HG03095 (cell line): ENCODE results near the gene PRKAG2.
"Not testable (repeated sequence)": the region's sequence is repeated elsewhere in the genome, so short reads cannot be mapped to it uniquely, and the experiment has no call there.

Source experiments
- ATAC-seq: cut with Tn5 transposase; IDR thresholded peaks from one replicate; pipeline ENCODE4 v1.9.1; 2021; ENCODE audit warnings: moderate library complexity; ENCODE audit not compliant: unreplicated experiment

PRKAG2 gene

DNA sequence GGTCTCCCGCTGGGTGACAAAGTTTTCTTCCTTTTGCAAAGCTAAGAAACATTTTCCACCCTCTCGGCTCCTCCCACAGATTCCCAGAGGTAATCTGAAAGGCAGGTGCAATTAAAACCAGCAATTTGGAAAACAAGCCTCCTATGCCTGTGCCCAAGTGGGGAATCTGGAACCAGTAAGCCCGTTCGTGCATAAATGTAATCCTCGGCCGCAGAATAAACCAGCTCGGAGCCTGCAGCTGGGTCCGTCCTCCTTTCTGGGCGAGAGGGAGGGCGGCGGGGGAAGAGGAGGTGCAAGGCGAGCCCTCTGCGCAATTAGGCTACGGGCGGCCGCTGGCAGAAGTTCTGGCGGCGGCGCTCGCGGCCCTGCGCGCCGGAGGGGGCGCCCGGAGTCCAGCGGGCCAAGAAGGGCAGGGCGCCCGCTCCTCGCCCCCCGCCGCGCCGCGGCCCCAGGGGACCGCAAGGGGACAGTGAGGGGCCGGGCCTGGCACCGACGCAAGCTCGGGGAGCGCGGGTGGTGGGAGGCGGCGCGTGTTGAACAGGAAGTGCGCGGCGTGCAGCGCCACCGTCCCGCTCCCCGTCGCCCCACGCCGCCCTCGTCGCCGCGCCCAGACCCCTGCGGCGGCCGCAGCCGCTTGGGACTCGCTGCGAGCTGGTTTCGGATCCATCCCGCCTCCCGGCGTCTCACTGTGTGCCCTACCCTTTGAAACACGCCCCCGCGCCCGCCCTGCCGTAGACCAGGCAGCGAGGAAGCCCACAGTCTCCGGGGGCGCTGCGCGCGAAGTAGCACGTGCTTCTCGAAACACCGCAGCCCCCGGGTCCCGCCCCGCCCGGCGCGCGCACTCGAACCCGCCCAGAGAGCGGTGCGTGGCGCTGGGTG lies at the start of gene PRKAG2:
Gene PRKAG2, minus strand, starts transcription at position 217 of the 879 bp plus-strand sequence. CDS start 495 bp downstream, outside the sequence.
- ATAC-seq = peak; percentile 50

DNA sequence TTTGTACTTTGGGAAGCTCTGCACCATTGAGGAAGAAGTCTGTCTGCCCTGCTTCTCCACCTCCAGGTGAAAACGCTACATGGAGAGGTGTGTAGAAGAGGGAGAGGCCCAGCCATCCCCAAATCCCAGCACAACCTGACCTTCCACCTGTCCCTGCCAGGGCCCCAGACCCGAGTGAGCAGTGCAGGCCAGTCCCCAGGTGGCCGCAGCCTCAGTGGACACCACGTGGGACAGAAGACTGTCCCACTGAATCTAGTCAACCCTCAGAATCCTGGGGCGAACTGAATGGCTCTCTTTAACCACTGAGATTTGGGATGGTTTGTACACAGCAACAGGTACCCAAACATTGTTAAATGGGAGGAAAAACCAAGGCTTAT lies 49.4 kb upstream of the PRKAG2 start:
- ATAC-seq = no peak

DNA sequence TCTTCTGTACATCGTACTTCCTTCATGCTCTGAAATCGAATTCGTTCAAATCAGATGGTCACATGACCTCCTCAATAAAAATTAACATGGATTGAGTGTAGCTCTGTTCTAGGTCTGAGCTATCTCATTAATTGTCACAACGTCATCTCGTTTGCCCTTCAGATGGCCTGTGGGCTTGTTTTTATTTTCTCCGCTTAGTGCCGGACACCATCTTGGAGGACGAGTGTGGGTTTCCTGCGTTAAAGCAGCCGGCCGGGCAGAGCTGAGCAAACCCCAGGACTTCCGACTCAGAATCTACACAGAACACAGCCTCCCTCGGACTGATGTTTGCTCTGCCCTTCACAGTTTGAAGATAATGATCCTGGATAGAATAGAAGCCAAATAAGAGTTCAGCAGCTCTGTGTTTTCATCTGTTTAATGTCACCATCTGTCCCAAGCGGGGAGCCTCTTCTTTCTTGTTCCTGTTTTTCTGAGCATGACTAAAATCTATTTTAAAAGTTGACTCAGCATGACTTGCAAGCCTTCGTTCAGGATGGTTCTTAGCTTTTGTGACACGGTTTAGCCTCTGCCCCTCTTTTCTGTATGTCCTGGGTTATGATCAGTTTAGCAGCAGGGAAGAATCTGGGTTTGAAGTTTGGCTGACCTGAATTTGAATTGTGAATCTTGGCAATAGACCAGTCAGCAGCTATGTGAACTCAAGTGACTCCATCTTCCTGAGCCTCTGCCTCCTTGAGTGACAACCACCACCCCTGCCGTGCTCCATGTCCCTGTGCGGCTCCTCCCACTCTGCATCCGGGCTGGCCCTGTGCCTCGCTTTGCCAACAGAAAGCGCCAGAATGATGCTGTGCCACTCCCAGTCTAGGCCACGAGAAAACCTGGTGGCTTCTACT lies 48.8 kb upstream of the PRKAG2 start:
- ATAC-seq = peak; percentile 64

DNA sequence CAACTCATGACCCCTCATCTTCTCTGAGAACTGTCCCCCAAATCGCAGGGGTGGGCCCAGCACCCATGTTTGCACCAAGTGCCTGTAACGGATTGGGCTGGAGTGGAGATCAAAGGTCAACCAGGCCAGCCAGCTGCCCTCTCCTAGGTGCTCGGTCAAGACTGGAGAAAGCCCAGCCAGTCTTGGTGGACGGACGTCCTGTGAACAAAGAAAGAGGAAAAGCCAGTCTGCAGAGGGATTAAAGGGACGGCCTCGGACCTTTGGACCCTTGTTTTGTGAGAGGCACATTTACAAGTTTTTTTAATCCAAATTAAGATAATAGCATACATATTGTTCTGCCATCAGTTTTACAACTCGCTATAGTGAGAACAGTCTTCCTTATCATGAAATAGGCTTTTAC lies 47.6 kb upstream of the PRKAG2 start:
- ATAC-seq = no peak

DNA sequence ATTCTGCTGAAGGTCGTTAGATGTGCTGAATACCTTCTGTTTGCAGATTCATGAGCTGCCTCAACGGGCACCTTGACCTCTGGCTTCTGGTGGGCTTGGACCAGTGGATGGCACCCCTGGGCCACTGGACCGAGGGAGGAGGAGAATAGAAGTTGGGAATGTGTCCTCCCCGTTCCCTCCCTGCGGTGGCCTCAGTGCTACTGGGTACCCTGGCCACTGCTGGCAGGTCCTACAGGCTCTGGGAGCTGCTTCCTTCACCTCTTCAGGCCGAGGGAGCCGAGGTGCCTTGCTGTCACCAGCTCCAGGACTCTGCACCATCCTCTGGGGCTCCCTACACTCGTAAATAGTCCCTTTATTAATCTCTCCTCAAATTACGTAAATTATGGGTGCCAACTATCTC lies 47.1 kb upstream of the PRKAG2 start:
- ATAC-seq = no peak

DNA sequence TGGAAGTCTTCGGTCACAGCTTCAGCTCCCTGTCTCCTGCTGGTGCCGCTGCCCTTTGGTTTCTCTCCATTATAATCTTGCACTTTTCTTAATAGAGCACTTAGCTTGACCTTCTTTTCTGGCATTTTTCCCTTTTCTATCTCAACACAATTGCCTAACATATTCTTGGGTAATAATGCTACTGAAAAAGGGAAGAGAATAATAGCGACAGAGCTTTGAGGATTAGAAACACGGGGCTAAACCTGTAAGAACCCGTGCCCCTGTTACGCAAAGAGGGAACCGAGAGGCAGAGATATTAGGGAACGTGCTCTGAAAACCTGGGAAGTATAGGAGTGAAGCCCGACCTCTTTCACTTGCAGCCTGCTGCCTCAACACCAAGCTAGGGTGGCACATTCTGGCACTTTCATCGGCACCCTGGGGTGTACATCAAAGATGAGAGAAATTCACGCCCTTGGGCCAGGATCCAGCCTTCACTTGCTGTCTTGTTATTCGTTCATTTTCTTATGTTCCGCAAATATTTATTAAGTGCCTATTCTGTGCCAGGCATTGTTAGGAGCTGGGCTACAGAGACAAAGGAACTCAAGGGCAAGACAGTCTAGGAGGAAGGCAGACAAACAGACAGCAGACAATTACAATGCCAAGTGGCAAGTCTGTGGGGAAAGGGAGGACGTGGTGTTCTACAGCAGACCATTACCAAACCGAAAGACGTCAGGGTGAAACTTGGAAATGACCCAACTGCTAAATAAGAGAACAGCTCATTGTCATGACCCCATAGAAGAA lies 46.4 kb upstream of the PRKAG2 start:
- ATAC-seq = no peak

DNA sequence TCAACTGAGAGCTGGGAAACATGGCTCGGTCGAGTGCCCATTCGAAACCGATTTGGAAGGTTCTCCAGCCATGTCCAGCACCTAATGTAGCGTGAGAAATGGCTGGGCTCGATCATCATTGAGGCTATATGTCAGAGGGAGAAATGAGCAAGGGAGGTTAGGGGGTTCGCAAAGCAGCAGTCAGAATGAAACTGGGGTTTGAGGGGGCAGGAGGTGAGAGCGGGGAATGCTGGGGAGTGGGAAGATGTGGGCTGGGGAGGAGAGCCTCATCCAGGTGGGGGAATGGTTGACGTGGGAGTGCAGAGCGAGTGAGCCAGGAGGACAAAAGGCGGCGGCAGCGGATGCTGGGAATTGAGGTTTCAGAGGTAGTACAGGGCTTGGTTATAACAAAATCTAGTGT lies 44.5 kb upstream of the PRKAG2 start:
- ATAC-seq = no peak

DNA sequence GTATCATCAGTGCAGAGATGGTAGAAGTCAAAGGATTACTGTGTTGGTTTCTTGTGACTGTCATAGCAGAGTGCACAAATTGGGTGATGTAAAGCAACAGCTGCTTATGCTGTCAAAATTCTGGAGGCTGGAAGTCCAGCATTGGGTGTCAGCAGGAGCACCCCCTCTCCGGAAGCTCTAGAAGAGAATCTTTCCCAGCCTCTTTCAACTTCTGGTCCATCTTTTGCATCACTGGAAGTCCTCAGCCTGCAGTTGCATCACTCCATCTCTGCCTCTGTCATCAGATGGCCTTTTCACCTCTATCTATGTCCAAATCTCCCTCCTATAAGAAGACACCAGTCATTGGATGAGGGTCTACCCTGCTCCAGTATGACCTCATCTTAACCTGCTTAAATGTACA lies 43.6 kb upstream of the PRKAG2 start:
- ATAC-seq = no peak

DNA sequence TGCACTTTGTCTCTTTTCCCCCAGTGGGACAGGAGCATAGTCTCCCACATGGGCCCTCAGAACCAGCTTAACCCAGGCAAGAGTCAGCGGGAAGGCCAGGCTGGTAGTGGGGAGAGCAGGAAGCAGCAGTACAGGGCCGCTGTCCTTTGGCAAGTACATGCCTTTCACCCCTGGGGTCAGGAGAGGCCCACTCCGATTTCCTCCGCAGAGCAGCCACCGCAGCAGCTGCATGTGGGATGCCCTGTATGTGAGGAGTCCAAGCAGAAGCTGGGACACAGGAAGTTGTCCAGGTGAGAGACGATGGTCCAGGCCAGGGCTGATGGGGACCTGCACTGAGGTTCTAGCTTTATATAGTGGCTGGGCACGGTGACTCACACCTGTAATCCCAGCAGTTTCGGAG lies 42.7 kb upstream of the PRKAG2 start:
- no peak for ATAC-seq

DNA sequence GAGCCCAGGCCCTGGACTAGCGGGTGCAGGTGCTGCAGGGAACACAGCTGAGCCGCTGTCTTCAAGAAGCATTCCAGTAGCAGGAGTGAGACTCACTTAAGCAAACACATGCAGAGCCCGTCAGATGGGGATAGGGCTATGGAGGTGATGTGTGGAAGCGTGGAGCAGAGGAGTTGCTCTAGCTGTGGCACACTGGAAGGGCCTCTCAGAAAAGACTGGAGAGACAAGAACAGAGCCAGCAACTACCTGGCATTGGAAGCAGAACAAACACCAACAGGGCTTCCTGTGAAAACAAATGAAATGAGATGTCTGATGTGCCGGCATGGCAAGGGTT lies 41.6 kb upstream of the PRKAG2 start:
- no peak for ATAC-seq

DNA sequence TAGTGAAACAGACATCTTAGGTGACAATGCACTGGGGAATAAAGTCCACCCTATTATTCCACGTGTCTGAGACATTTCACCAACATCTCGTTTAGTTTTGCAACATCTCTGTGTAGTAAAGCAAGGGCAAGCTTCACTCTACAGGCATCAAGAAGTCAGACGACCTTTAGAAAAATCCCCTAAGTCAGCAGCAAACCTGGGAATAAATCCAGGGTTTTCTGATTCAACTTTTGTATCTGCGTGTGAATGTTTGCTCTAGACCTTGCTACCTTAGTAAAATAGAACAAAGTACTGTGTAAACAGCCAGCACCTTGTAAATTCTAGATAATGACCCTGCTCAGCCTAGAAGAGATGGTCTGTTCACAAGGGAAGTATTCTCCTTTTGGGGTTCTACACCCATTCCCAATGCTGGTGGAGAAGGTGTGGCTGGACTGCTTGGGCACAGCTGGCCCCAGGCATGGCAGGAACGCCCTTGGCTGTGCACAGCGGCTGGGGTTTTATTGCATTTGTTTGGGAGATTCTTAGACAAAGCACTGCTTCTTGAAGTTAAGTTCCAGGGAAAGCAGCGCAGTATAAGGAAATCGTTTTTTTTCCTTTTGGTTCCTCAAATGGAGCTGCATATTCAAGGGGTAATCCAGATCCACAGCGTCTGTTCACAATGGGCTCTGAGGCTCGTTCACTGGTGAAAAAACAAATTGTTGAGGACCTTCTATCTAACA lies 41.0 kb upstream of the PRKAG2 start:
- no peak for ATAC-seq

DNA sequence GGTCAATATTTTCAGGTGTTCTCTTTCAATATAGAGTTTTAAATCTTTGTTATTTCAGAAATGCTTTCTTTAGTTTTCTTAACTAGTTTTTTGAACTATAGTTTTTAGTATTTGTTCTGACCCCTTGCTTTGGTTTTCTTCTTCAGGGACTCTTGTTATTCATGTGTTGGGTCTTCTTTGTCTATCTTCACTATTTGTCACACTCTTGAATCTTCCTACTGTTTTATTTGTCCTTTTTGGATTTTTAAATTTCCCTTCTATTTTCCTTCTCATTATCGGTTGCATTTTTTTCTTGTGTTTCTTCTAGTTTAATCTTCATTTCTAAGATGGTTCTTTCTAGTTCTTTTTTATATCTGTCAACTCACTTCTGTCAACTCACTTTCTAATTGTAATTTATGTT lies 37.1 kb upstream of the PRKAG2 start:
- ATAC-seq = no peak

DNA sequence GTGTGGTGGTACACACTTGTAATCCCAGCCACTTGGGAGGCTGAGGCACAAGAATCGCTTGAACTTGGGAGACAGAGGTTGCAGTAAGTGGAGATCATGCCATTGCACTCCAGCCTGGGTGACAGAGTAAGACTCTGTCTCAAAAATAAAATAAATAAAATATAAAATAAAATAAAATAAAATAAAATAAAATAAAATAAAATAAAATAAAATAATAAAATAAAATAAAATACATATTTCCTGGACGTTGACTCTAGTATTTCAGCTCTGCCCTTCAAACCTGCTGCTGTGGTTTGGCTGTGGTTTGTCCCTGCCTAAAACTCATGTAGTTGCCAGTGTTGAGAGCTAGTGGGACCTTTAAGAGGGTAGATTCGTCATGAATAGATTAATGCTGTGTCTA lies 33.7 kb upstream of the PRKAG2 start:
- ATAC-seq = not testable (repeated sequence)

DNA sequence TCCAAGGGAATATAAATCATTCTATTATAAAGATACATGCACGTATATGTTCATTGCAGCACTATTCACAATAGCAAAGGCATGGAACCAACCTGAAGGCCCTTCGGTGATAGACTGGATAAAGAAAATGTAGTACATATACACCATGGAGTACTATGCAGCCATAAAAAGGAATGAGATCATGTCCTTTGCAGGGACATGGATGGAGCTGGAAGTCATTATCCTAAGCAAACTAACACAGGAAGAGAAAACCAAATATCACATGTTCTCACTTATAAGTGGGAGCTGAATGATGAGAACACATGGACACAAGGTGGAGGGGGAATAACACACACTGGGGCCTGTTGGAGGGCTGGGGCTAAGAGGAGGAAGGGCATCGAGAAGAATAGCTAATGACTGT lies 30.2 kb upstream of the PRKAG2 start:
- ATAC-seq = not testable (repeated sequence)

DNA sequence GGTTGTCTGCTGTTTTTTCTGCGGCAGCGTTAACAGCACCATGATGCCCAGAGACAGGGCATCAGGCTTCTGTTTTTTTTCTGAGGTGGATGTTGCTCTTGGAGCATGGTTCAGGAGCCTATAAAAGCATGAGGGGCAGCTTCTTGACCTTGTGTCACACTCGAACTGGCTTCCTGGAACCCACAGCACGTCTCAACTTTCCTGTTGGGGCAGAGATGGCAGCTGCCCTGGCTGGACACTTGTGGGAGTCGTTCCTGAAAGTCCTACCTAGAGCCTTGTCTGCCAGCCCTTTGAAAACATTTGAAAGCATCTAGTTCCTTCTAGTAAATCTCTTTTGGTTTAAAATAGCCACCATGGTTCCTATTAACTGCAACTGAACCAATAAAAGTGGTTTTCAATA lies 28.9 kb upstream of the PRKAG2 start:
- no peak for ATAC-seq

DNA sequence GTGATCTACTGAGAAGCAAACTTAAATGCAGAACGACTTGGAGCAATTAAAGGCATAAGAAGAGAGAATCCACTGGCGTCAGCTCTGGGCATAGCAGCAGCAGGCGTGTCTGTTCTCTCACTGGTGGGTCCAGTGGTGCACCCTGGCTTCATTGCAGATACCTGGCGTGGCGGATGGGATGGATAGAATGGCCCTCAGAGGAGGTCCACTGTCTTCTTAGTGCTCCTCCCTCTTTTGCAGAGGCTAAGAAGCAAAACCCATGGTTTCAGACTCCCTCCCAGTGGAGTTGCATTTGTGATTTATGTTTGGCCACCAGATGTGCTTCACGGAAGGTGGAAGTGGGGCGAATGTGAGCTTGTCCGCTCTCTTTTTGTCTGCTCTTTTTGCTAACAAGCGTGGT lies 28.4 kb upstream of the PRKAG2 start:
- no peak for ATAC-seq

DNA sequence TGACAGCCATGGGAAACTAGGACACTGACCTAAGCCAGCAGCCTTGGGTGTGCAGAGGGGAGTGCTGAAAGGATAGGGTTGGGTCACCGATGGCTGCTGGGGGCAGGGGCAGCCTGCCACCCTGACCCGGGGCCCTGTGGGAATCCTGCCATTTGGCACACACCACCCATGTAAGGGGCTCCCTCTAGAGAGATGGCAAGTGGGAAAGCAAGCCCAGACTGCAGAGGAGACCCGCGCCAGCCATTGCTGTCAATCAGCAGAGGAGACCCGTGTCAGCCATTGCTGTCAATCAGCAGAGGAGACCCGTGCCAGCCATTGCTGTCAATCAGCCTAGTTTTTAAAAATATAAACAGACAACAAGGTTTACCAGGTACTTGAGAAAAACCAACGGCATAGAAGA lies 27.4 kb upstream of the PRKAG2 start:
- no peak for ATAC-seq

DNA sequence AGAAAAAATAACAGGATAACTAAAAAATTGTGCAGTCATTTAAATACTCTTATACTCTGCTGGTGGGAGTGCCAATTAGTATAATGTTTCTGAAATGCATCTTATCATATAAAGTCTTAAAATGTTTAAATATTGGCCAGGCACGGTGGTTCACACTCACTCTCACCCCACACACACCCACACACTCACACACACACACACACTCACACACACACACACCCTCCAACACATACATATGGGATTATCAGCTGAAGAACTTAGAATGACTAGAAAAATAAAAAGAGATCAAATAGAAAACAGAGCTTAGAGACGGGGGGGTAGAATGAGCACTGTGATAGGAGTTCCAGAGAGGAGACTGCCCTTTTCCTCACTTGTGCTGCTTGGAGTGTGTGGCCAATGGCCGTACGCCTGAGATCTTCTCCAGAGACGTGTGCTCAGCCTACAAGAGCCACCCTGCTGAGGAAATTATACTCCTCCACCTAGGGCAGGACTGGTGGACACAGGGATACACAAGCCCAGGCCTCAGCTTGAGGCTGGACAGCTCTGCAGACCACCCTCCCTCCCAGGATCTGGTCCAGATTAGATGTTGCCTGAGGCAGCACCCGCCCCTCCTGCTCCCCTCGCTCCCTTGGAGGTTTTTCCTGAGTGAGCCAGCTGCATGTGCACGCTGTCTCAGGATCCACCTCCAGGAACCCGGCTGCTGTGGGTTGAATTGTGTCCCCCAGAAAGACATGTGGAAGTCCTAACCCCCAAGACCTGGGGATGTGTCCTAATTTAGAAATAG lies 26.5 kb upstream of the PRKAG2 start:
- ATAC-seq = no peak

DNA sequence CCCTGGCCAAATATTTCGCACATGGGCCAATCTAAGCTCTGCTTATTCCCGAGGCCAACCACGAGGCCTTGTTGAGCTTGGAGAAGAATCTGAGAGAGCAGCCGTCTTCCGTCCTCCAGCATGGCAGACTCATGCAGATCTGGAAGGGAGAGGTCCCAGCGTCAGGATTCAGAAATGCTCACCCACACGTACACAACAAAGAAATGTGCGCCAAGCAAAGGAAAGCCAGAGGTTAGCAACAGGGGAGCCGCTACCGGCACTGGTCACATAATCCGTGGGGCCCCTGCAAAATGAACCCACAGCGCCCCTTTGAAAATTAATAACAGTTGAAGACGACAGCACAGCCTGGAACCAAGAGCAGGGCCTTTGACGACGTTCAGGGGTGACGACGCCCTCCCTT lies 25.4 kb upstream of the PRKAG2 start:
- no peak for ATAC-seq

DNA sequence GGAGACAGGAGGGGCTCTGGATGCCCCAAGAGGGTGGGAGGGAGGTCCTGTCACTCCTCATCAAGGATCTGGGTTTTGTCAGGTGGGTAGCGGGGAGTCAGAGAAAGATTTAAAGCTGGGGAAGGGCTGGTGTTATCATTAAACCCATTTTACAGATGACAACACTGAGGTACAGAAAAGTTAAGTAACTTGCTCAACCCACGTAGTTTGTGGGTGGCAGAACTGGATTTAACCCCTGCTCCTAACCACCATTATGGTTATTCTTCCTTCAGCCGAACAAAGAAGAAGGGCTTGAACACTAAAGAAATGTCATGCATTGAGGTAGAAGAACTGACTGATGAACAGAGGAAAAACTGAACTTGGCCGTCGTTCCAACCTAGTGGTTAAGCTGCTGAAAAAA lies 24.9 kb upstream of the PRKAG2 start:
- ATAC-seq = no peak
